ENCODE data around the gene RPL23. TPM values are rescaled to one million over a fixed set of nuclear protein-coding genes. Genes with fewer than 3 reads are reported as not detected.

The RPL23 gene
- 1,395 TPM for total RNA-seq
- long read RNA-seq, transcript RPL23-206 (5 exons, 2,821 nt) = major isoform, 30 of 49 reads
- long read RNA-seq, partial matches to known transcripts = 17 of 49 reads
- long read RNA-seq, other reads (novel, unspliced or antisense) = 0 of 49 reads

GRCh38 chr17:38853292-38854219 lies at the start of gene RPL23:
Gene RPL23, minus strand, starts transcription at chr17:38853721. Its CDS starts 11 bp downstream, at chr17:38853710.
- DNase-seq (ENCODE audit: low spot score) = peak; percentile 95

GRCh38 chr17:38900978-38901656 lies 47.6 kb upstream of the RPL23 start:
- no peak for DNase-seq (ENCODE audit: low spot score)

GRCh38 chr17:38899421-38899820 lies 45.9 kb upstream of the RPL23 start:
- no peak for DNase-seq (ENCODE audit: low spot score)

- no peak for DNase-seq (ENCODE audit: low spot score)
Observed at GRCh38 chr17:38898812-38899348, 45.4 kb upstream of the RPL23 start.

DNA sequence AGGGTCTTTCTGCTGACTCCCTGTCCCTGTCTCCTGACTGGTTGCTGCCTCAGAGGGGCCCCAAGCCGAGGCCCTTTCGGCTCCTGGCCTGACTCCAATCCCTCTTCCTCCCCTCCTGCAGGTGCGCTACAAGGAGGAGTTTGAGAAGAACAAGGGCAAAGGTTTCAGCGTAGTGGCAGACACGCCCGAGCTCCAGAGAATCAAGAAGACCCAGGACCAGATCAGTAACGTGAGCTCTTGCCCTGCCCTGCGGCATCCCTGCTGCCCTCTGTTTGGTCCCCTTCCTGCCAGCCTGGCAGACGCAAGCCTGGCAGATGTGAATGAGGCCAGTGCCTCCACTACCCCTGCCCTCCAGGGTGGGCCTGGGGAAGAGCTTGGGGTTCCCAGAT lies 44.8 kb upstream of the RPL23 start:
- no peak for DNase-seq (ENCODE audit: low spot score)

- DNase-seq (ENCODE audit: low spot score) = no peak
Observed at GRCh38 chr17:38897671-38898290, 44.3 kb upstream of the RPL23 start.

GRCh38 chr17:38897176-38897575 lies 43.7 kb upstream of the RPL23 start:
- no peak for DNase-seq (ENCODE audit: low spot score)

- DNase-seq (ENCODE audit: low spot score) = no peak
Observed at GRCh38 chr17:38896346-38896954, 42.9 kb upstream of the RPL23 start.

GRCh38 chr17:38894276-38894675 lies 40.8 kb upstream of the RPL23 start:
- DNase-seq (ENCODE audit: low spot score) = no peak

GRCh38 chr17:38893607-38894006 lies 40.1 kb upstream of the RPL23 start:
- DNase-seq (ENCODE audit: low spot score) = no peak

GRCh38 chr17:38893113-38893512 lies 39.6 kb upstream of the RPL23 start:
- no peak for DNase-seq (ENCODE audit: low spot score)

- no peak for DNase-seq (ENCODE audit: low spot score)
Observed at GRCh38 chr17:38892620-38893019, 39.1 kb upstream of the RPL23 start.

DNA sequence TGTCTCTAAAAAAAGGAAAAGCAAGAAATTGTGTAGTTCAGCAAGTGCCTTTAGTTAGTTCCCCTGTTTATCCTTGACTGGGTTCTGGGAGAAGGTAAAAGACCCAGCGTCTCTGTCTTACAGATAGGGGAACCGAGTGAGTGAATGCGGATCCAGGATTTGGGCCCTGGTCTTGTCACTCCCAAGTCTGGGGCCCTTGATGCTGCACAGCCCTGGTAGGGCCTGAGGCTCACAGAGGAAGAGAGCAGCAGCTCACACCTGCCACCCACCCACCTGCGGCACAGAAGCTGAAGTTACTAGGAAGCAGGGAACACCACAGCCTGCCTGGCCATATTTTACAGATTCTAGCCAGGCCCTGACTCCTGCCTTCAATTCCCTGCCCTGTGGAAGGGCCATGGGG lies 38.6 kb upstream of the RPL23 start:
- DNase-seq (ENCODE audit: low spot score) = no peak

- no peak for DNase-seq (ENCODE audit: low spot score)
Observed at GRCh38 chr17:38891441-38891840, 37.9 kb upstream of the RPL23 start.

DNA sequence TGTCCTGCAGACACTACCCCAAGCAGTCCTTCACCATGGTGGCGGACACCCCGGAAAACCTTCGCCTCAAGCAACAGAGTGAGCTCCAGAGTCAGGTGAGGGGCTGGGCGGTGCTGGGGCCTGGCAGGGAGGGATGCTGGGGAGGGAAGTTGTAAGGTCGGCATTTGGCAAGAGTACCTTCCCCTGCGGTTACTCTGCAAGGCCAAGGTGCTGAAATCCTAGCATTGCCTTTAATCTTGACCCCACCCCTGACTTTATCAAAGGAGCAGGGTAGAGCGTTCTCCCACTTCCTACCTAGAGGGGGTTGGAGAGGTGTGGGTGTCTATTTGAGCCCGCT lies 36.9 kb upstream of the RPL23 start:
- no peak for DNase-seq (ENCODE audit: low spot score)

DNA sequence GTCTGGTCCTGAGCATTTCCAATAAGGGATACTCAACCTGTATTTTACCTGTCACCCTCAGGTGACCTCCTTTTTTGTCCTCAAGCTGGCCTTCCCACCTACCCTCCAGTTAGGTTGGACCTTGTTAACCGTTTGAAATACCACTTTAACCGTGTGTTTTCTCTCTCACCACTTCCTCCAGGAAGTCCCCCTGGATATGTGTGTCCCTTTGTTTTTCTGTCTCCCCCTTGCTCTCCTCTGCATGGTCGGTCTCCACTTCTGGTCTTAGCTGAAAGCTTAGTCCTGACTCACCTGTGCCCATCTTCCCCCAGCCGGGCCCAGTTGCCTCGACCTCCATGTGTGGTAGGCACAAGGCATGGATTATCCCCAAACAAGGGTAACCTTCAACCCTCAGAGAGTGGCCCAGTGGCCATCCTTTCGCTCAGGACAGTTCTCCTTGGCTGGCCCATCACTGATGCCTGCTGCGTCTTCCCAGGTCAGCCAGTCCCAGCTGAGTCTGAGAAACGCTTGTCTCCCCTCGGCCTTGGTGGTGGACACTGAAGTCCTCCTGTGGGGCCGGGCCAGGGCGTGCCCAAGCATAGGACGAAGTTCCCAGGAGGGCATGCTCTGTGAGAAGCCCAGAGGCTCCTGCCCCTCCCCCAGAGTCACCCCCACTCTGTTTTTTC lies 36.4 kb upstream of the RPL23 start:
- DNase-seq (ENCODE audit: low spot score) = no peak

GRCh38 chr17:38888842-38889241 lies 35.3 kb upstream of the RPL23 start:
- DNase-seq (ENCODE audit: low spot score) = no peak

DNA sequence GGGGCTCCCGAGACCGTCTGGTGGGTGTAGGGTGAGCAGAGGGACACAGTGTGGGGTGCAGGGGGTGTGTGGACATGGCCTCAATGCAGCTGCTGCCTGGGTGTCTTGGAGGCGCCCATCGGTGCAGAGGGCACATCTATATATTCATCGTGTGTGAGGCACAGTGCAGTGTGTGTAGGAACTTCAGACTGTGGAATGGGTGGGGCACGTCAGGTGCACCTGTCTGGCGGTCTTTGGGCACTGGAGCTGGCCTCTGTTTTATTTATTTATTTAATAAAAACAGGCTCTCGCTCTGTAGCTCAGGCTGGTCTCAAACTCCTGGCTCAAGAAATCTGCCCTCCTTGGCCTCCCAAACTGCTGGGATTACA lies 33.1 kb upstream of the RPL23 start:
- DNase-seq (ENCODE audit: low spot score) = no peak

GRCh38 chr17:38885728-38886642 lies 32.5 kb upstream of the RPL23 start:
- no peak for DNase-seq (ENCODE audit: low spot score)

All from mesenteric fat pad (tissue), 1 donor.